ENCODE data around the gene C11orf42. TPM values are rescaled to one million over a fixed set of nuclear protein-coding genes. Genes with fewer than 3 reads are reported as not detected.
"Not testable (repeated sequence)": the region's sequence is repeated elsewhere in the genome, so short reads cannot be mapped to it uniquely, and the experiment has no call there.

Gene C11orf42
- total and polyA plus RNA-seq, 4 donors: 1.2 to 2.0 TPM; not detected in 2

DNA sequence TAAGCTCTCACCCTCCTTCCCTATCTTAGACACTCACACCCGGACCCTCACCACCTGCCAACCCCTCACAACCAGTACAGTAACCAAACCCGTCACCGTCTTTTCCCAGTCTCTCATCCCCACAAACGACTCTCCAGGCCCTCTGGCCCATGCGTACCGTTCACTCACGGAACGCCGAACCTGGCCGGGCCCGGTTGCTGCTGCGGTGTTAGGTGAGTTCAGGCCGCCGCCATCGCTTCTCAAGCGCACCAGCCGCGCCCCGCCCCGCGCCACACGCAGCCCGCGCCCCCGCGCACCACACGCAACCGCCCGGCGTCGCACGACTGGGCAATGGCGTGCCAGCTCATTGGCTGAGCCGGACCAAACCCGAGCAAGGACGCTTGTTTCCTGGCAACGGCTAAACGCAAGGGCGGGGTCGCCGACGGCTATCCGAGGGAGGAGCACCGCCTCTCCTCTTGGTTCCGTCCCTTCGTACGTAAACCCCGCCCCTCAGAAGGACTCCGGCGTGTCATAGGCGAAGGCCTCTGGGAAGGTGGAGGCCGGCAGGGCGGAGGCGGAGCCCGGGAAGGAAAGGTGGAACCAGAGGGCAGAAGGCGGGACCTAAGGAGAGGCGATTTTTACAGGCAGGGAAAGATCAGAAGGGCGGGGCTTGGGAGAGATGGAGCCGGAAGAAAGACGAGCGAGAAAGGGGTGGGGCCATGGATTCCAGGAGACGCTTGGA, 29.2 kb downstream of the C11orf42 start, which contains the start of gene FHIP1B:
Gene FHIP1B (minus strand): TSS at position 250 of the 721 bp plus-strand sequence. CDS start 10,120 bp downstream, outside the sequence.
- Histone ChIP-seq H3K27me3 (ENCODE audit: control insufficient read depth, insufficient read depth, low read length) (no peaks in the 10 kb centered on the region), H3K36me3 (ENCODE audit: control insufficient read depth, insufficient read depth, low read length) (no peaks in the 10 kb centered on the region), H3K4me1 (ENCODE audit: control insufficient read depth, insufficient read depth, low read length) (peaks cover 12% of the 10 kb centered on the region), H3K4me3 (ENCODE audit: low read depth, low read length) (peak within 1 kb of the TSS; percentile 91), H3K9me3 (ENCODE audit: control insufficient read depth, insufficient read depth, low read length) (no peaks in the 10 kb centered on the region), H3K27ac (ENCODE audit: low read depth, low read length) (peak within 1 kb of the TSS; percentile 83)
- DNase-seq (ENCODE audit: low read depth in 4 of 6, low spot score in 6 of 6): peak; percentile 94 to 100 (median 98)
- WGBS (ENCODE audit: insufficient coverage): under 1% methylated on average over 62 of the region's 62 CpGs

DNA sequence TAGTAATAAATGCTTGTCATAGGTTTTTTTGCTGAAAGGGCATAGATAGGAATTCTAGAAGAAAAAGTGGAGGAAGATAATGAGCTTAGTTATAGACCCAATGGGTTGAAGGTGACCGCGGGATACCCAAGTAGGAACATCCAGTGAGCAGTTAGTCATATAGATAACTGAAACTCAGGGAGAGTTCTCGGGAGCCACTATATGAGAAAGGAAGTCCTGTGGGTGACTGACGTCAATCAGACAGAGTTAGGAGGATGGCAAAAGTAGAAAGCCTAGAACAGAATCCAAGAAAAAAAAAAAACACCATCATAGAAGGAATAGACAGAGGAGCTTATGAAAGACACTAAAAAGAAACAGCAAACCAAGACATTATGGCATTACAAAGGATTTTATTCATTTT, 31.9 kb downstream of the C11orf42 start:
- no peak for DNase-seq (ENCODE audit: low read depth in 4 of 6, low spot score in 6 of 6)
- H3K27me3 ChIP-seq (ENCODE audit: control insufficient read depth, insufficient read depth, low read length): no peaks in the 10 kb centered on the region
- H3K27ac ChIP-seq (ENCODE audit: low read depth, low read length): no peak overlapping the region
- no peaks in the 10 kb centered on the region for H3K9me3 ChIP-seq (ENCODE audit: control insufficient read depth, insufficient read depth, low read length)
- WGBS (ENCODE audit: insufficient coverage): 100% methylated on average over 2 of the region's 4 CpGs
- H3K4me3 ChIP-seq (ENCODE audit: low read depth, low read length): no peak overlapping the region
- peaks cover 12% of the 10 kb centered on the region for H3K4me1 ChIP-seq (ENCODE audit: control insufficient read depth, insufficient read depth, low read length)
- H3K36me3 ChIP-seq (ENCODE audit: control insufficient read depth, insufficient read depth, low read length): no peaks in the 10 kb centered on the region

DNA sequence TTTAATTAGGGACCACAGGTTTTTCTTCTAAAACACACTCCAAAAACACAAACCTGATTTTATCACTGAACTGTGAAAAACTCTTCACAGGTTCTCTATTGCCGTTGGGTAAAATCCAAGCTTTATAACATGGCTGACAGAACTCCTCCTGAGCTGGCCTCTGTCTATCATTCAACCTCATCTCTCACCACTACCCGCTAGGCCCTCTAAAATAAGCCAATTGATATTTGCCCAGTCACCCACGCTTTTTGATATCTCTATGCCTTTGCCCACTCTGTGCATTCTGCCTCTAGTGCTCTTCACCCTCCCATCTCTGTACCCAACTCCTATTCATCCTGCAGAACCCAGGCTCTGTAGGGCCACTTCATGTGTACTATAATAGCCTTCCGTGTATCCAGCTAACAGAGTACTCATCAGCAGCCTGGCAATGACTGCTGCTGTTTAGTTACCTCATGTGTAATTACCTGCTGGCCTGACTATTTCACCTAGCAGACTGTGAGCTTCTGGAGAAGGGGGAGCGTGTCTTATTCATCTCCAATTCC, 32.5 kb downstream of the C11orf42 start:
- no peak overlapping the region for H3K4me3 ChIP-seq (ENCODE audit: low read depth, low read length)
- no peak for DNase-seq (ENCODE audit: low read depth in 4 of 6, low spot score in 6 of 6)
- H3K27ac ChIP-seq (ENCODE audit: low read depth, low read length): no peak overlapping the region
- no peaks in the 10 kb centered on the region for H3K9me3 ChIP-seq (ENCODE audit: control insufficient read depth, insufficient read depth, low read length)
- H3K27me3 ChIP-seq (ENCODE audit: control insufficient read depth, insufficient read depth, low read length): no peaks in the 10 kb centered on the region
- peaks cover 12% of the 10 kb centered on the region for H3K4me1 ChIP-seq (ENCODE audit: control insufficient read depth, insufficient read depth, low read length)
- no peaks in the 10 kb centered on the region for H3K36me3 ChIP-seq (ENCODE audit: control insufficient read depth, insufficient read depth, low read length)
- WGBS (ENCODE audit: insufficient coverage): 85% methylated on average over 4 of the region's 5 CpGs

DNA sequence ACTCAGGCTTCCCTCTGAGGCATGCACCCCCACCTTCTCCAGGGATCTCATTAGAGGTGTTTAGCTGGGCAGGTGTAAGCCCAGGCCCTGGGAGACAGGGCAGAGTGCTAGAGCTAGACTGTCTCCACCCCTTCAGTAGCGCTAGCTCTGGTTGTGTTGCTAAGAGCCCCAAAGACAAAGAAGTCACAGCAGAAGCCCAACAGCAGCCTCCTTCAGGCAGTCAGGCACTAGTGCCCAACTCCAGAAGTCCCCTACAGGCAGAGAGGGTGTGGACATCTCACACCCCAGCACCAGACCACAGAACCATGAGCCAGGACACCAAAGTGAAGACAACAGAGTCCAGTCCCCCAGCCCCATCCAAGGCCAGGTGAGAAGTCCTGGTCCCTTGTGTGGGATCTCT, 33.5 kb downstream of the C11orf42 start, which contains the start of gene CNGA4:
Gene CNGA4 (plus strand): TSS at position 188 of the 400 bp plus-strand sequence. CDS start 118 bp downstream, at position 306.
- no peak for DNase-seq (ENCODE audit: low read depth in 4 of 6, low spot score in 6 of 6)
- no peak within 1 kb of the TSS for H3K4me3 ChIP-seq (ENCODE audit: low read depth, low read length)
- no peaks in the 10 kb centered on the region for H3K9me3 ChIP-seq (ENCODE audit: control insufficient read depth, insufficient read depth, low read length)
- peaks cover 10% of the 10 kb centered on the region for H3K4me1 ChIP-seq (ENCODE audit: control insufficient read depth, insufficient read depth, low read length)
- no peak within 1 kb of the TSS for H3K27ac ChIP-seq (ENCODE audit: low read depth, low read length)
- 59% methylated on average over 1 of the region's 1 CpG for WGBS (ENCODE audit: insufficient coverage)
- H3K36me3 ChIP-seq (ENCODE audit: control insufficient read depth, insufficient read depth, low read length): no peaks in the 10 kb centered on the region
- no peaks in the 10 kb centered on the region for H3K27me3 ChIP-seq (ENCODE audit: control insufficient read depth, insufficient read depth, low read length)

DNA sequence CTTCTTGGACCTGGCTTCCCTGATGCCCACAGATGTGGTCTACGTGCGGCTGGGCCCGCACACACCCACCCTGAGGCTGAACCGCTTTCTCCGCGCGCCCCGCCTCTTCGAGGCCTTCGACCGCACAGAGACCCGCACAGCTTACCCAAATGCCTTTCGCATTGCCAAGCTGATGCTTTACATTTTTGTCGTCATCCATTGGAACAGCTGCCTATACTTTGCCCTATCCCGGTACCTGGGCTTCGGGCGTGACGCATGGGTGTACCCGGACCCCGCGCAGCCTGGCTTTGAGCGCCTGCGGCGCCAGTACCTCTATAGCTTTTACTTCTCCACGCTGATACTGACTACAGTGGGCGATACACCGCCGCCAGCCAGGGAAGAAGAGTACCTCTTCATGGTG, 34.8 kb downstream of the C11orf42 start:
- DNase-seq (ENCODE audit: low read depth in 4 of 6, low spot score in 6 of 6): no peak
- H3K4me1 ChIP-seq (ENCODE audit: control insufficient read depth, insufficient read depth, low read length): peaks cover 6% of the 10 kb centered on the region
- WGBS (ENCODE audit: insufficient coverage): 94% methylated on average over 28 of the region's 28 CpGs
- H3K36me3 ChIP-seq (ENCODE audit: control insufficient read depth, insufficient read depth, low read length): no peaks in the 10 kb centered on the region
- H3K9me3 ChIP-seq (ENCODE audit: control insufficient read depth, insufficient read depth, low read length): no peaks in the 10 kb centered on the region
- H3K27ac ChIP-seq (ENCODE audit: low read depth, low read length): no peak overlapping the region
- no peak overlapping the region for H3K4me3 ChIP-seq (ENCODE audit: low read depth, low read length)
- no peaks in the 10 kb centered on the region for H3K27me3 ChIP-seq (ENCODE audit: control insufficient read depth, insufficient read depth, low read length)

DNA sequence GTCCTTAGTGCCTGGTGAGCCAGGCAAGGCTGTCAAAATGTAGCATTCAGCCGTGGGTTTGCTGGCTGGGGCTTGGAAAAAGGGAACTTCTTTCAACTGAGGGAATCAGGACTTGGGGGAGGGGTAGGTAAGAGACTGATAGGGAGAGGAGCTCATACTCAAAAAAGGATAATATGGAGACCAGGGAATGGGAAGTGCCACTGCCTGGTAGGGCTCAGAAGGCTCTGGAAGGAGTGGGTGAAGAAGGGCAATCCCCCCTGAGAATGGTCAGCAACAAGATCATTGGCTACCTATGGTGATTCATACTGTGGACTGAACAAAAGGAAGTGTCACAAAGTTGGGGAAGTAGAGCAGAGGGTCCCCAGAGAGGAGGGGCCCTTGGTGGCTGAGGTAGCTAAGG, 35.4 kb downstream of the C11orf42 start:
- no peaks in the 10 kb centered on the region for H3K36me3 ChIP-seq (ENCODE audit: control insufficient read depth, insufficient read depth, low read length)
- no peaks in the 10 kb centered on the region for H3K9me3 ChIP-seq (ENCODE audit: control insufficient read depth, insufficient read depth, low read length)
- no peak for DNase-seq (ENCODE audit: low read depth in 4 of 6, low spot score in 6 of 6)
- no peaks in the 10 kb centered on the region for H3K27me3 ChIP-seq (ENCODE audit: control insufficient read depth, insufficient read depth, low read length)
- H3K27ac ChIP-seq (ENCODE audit: low read depth, low read length): no peak overlapping the region
- WGBS (ENCODE audit: insufficient coverage): 100% methylated on average over 1 of the region's 1 CpG
- H3K4me3 ChIP-seq (ENCODE audit: low read depth, low read length): no peak overlapping the region
- no peaks in the 10 kb centered on the region for H3K4me1 ChIP-seq (ENCODE audit: control insufficient read depth, insufficient read depth, low read length)

DNA sequence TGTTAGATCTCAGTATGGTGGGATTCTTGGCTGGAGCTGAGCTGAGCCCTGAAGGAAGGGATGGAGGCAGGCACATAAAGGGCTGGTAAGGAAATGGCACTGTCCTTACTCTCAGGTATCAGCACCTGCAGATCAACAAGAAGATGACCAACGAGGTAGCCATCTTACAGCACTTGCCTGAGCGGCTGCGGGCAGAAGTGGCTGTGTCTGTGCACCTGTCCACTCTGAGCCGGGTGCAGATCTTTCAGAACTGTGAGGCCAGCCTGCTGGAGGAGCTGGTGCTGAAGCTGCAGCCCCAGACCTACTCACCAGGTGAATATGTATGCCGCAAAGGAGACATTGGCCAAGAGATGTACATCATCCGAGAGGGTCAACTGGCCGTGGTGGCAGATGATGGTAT, 36.0 kb downstream of the C11orf42 start:
- Histone ChIP-seq H3K27me3 (ENCODE audit: control insufficient read depth, insufficient read depth, low read length) (no peaks in the 10 kb centered on the region), H3K4me1 (ENCODE audit: control insufficient read depth, insufficient read depth, low read length) (no peaks in the 10 kb centered on the region), H3K9me3 (ENCODE audit: control insufficient read depth, insufficient read depth, low read length) (no peaks in the 10 kb centered on the region), H3K36me3 (ENCODE audit: control insufficient read depth, insufficient read depth, low read length) (no peaks in the 10 kb centered on the region), H3K27ac (ENCODE audit: low read depth, low read length) (no peak overlapping the region), H3K4me3 (ENCODE audit: low read depth, low read length) (no peak overlapping the region)
- WGBS (ENCODE audit: insufficient coverage): 94% methylated on average over 7 of the region's 7 CpGs
- no peak for DNase-seq (ENCODE audit: low read depth in 4 of 6, low spot score in 6 of 6)

DNA sequence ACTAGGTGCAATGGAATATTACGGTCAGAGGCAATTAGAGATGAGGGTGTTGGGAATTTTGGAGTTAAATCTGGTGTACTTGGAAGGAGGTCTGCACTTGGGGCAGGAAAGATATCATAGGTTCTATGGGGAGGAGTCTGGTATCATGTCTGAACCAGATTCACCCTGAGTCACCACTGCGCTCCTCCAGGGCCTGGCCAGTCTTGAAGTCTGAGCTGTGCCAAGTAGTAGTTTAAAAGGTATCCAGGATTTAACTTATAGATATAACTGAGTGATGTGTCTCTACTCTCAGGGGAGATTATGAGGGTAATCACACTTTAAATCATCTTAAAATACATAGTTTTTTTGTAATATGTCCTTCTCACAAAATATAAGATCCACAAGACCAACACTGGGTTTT, 40.2 kb downstream of the C11orf42 start:
- Histone ChIP-seq H3K4me1 (ENCODE audit: control insufficient read depth, insufficient read depth, low read length) (no peaks in the 10 kb centered on the region), H3K36me3 (ENCODE audit: control insufficient read depth, insufficient read depth, low read length) (no peaks in the 10 kb centered on the region), H3K9me3 (ENCODE audit: control insufficient read depth, insufficient read depth, low read length) (no peaks in the 10 kb centered on the region), H3K27me3 (ENCODE audit: control insufficient read depth, insufficient read depth, low read length) (no peaks in the 10 kb centered on the region), H3K4me3 (ENCODE audit: low read depth, low read length) (no peak overlapping the region), H3K27ac (ENCODE audit: low read depth, low read length) (no peak overlapping the region)
- DNase-seq (ENCODE audit: low read depth in 4 of 6, low spot score in 6 of 6): no peak
- WGBS (ENCODE audit: insufficient coverage): 100% methylated on average over 1 of the region's 2 CpGs

DNA sequence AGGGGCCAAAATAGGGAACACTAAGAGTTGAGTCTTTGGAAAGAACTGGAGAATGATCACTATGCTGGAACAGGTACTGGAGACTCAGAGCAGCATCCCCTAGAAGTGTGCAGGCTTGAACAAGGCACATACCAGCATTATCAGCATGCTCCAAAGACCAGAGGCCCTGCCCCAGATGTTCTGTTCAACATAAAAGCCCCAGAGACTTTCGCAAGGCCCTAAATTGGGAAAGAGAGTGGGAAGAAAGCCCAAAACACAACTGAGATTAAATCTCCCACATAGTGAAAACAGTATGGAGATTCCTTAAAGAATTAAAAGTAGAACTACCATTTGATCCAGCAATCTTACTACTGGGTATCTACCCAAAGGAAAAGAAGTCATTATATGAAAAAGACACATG, 42.9 kb downstream of the C11orf42 start:
- no peak overlapping the region for H3K27ac ChIP-seq (ENCODE audit: low read depth, low read length)
- no CpG with 5 or more reads among the region's 1 CpG for WGBS (ENCODE audit: insufficient coverage)
- H3K9me3 ChIP-seq (ENCODE audit: control insufficient read depth, insufficient read depth, low read length): no peaks in the 10 kb centered on the region
- no peak overlapping the region for H3K4me3 ChIP-seq (ENCODE audit: low read depth, low read length)
- H3K36me3 ChIP-seq (ENCODE audit: control insufficient read depth, insufficient read depth, low read length): no peaks in the 10 kb centered on the region
- DNase-seq (ENCODE audit: low read depth in 4 of 6, low spot score in 6 of 6): no peak
- no peaks in the 10 kb centered on the region for H3K27me3 ChIP-seq (ENCODE audit: control insufficient read depth, insufficient read depth, low read length)
- H3K4me1 ChIP-seq (ENCODE audit: control insufficient read depth, insufficient read depth, low read length): no peaks in the 10 kb centered on the region

DNA sequence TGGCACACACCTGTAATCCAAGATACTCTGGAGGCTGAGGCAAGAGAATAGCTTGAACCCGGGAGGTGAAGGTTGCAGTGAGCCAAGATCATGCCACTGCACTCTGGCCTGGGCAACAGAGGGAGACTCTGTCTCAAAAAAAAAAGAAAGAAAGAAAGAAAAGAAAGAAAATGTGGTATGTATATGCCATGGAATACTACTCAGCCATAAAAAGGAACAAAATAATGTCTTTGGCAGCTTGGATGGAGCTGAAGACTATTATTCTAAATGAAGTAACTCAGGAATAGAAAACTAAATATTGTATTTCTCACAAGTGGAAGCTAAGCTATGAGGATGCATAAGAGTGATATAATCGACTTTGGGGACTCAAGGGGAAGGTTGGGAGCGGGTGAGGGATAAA, 43.5 kb downstream of the C11orf42 start:
- H3K4me3 ChIP-seq (ENCODE audit: low read depth, low read length); H3K9me3 ChIP-seq (ENCODE audit: control insufficient read depth, insufficient read depth, low read length); DNase-seq (ENCODE audit: low read depth in 4 of 6, low spot score in 6 of 6); H3K27ac ChIP-seq (ENCODE audit: low read depth, low read length); H3K4me1 ChIP-seq (ENCODE audit: control insufficient read depth, insufficient read depth, low read length); H3K27me3 ChIP-seq (ENCODE audit: control insufficient read depth, insufficient read depth, low read length); H3K36me3 ChIP-seq (ENCODE audit: control insufficient read depth, insufficient read depth, low read length): not testable (repeated sequence)
- WGBS (ENCODE audit: insufficient coverage): 100% methylated on average over 1 of the region's 3 CpGs
